Hepatocyte (in vitro differentiated cells): ENCODE data around the gene FCGR3A.
"Not testable (repeated sequence)": the region's sequence is repeated elsewhere in the genome, so short reads cannot be mapped to it uniquely, and the experiment has no call there.

Experiments
- EZH2 ChIP-seq: fragments of 200-600 bp; sonication (generic); IDR thresholded peaks from 2 replicates; pipeline ENCODE4 v1.6.1; 2016; ENCODE audit warnings: antibody characterized with exemption, mild to moderate bottlenecking, borderline replicate concordance
- EZH2phosphoT487 ChIP-seq: fragments of 200-600 bp; sonication (generic); IDR thresholded peaks from one replicate; pipeline ENCODE4 v1.6.1; 2018; ENCODE audit warnings: antibody characterized with exemption, mild to moderate bottlenecking, low read depth, moderate library complexity; ENCODE audit not compliant: unreplicated experiment, severe bottlenecking
- TF ChIP-seq, protein P1 (sequence below): fragments of 200-600 bp; sonication (generic); IDR thresholded peaks from 2 replicates; pipeline ENCODE4 v1.5.1; 2016; ENCODE audit warnings: antibody characterized with exemption, mild to moderate bottlenecking; ENCODE audit not compliant: poor library complexity

- TF ChIP-seq, protein P1, sequence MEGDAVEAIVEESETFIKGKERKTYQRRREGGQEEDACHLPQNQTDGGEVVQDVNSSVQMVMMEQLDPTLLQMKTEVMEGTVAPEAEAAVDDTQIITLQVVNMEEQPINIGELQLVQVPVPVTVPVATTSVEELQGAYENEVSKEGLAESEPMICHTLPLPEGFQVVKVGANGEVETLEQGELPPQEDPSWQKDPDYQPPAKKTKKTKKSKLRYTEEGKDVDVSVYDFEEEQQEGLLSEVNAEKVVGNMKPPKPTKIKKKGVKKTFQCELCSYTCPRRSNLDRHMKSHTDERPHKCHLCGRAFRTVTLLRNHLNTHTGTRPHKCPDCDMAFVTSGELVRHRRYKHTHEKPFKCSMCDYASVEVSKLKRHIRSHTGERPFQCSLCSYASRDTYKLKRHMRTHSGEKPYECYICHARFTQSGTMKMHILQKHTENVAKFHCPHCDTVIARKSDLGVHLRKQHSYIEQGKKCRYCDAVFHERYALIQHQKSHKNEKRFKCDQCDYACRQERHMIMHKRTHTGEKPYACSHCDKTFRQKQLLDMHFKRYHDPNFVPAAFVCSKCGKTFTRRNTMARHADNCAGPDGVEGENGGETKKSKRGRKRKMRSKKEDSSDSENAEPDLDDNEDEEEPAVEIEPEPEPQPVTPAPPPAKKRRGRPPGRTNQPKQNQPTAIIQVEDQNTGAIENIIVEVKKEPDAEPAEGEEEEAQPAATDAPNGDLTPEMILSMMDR, result not testable (repeated sequence)
- TF ChIP-seq EZH2, EZH2phosphoT487: not testable (repeated sequence)
Measured at GRCh38 chr1:161539731-161540569, 9.7 kb downstream of the FCGR3A start.
